SK-N-SH treated with all-trans-retinoic acid at 6 μM for 48 hours (cell line): ENCODE results near the gene MEI1.

ENCODE experiments used
- RARB ChIP-seq: fragments of 250-450 bp; sonication (Bioruptor Pico); IDR thresholded peaks from 2 replicates; pipeline ENCODE4 v1.8.0; 2021; ENCODE audit warnings: mild to moderate bottlenecking, moderate library complexity
- ZFP30 ChIP-seq: fragments of 450-650 bp; formaldehyde crosslinking; IDR thresholded peaks from 2 replicates; pipeline ENCODE4 v1.5.0; 2022; ENCODE audit warnings: mild to moderate bottlenecking, moderate library complexity

- TF ChIP-seq RARB (no peak), ZFP30 (no peak)
Measured at GRCh38 chr22:41819257-41819656, 120.0 kb downstream of the MEI1 start.
